ENCODE measurements around the gene PIBF1.

DNA sequence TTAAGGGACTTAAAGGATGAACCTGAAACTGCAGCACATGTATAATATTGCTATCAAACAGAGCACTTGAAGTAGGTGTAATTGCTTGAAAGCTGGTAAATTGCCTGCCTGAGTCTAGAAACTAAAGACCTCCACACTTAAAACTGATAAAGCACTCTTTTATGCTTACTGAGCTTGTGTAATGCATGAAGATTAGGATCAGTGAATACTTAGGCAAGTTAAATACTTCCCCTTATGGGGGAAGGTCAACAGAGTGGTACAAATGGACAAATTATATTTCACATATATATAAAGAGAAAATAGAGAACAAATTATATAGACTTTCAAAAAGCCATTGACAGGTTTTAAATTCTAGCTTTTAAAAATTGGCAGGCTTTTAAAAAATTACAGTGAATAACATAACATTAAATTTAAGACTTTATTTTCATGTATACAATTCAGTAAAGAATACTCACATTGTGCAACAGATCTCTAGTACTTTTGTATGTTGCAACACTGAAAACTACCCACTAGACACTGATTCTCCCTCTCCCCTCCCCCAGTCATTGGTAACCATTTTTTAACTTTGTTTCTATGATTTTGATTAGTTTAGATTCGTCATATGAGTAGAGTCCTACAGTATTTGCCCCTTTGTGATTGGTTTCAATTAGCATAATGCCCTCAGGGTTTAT lies 23.9 kb downstream of the PIBF1 start:
- TF ChIP-seq, protein P1, sequence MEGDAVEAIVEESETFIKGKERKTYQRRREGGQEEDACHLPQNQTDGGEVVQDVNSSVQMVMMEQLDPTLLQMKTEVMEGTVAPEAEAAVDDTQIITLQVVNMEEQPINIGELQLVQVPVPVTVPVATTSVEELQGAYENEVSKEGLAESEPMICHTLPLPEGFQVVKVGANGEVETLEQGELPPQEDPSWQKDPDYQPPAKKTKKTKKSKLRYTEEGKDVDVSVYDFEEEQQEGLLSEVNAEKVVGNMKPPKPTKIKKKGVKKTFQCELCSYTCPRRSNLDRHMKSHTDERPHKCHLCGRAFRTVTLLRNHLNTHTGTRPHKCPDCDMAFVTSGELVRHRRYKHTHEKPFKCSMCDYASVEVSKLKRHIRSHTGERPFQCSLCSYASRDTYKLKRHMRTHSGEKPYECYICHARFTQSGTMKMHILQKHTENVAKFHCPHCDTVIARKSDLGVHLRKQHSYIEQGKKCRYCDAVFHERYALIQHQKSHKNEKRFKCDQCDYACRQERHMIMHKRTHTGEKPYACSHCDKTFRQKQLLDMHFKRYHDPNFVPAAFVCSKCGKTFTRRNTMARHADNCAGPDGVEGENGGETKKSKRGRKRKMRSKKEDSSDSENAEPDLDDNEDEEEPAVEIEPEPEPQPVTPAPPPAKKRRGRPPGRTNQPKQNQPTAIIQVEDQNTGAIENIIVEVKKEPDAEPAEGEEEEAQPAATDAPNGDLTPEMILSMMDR (conservative IDR thresholded peaks at IDR 0.05 in 1 of 2, IDR thresholded peaks at IDR 0.05 in 1 of 2; ENCODE audit: extremely low read depth in 1 of 2, insufficient read depth in 1 of 2, low read depth in 1 of 2, low read length in 2 of 2), result no peak
- no peak for TF ChIP-seq EZH2 (IDR thresholded peaks at IDR 0.05; ENCODE audit: borderline replicate concordance, low read length)

All from mammary epithelial cell (primary cell).